ENCODE measurements around the gene TRAF7. TPM values are rescaled to one million over a fixed set of nuclear protein-coding genes. Genes with fewer than 3 reads are reported as not detected.

Gene TRAF7
- total RNA-seq, 1 experiment from 2014 or later: 44.9 TPM

DNA sequence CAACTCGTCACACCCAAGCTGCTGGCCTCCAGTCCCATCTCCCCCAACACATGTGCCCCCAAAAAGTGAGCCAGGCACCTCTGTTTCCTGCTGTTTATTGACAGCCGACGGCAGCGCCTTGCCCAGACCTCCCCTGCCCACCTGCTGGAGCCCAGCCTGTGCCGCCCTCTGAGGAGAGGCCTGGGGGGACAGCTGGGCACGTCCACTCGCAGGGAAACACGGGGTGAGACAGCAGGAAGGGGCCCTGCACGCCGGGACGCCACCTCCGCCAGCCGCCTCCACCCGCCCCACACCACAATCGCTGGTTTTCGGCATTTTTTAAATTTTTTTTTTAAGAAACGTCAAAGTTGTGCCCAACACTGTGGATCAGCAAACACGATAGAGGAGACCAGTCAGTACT lies 21.5 kb downstream of the TRAF7 start:
- CTCF ChIA-PET: no interaction called here
- Histone ChIP-seq H3K4me3 (ENCODE audit: low read length) (no peak overlapping the region), H3K9me3 (ENCODE audit: low read length) (no peaks in the 10 kb centered on the region), H3K36me3 (ENCODE audit: low read depth, low read length) (no peaks in the 10 kb centered on the region), H3K9ac (ENCODE audit: low read length) (no peak overlapping the region), H3K9me2 (replicated peaks; ENCODE audit: low read length) (no peaks in the 10 kb centered on the region), H2AFZ (ENCODE audit: low read length) (no peak overlapping the region), H3K27ac (ENCODE audit: low read length) (no peak overlapping the region), H3F3A (ENCODE audit: low read length, unreplicated experiment) (no peaks in the 10 kb centered on the region), H3K4me2 (ENCODE audit: low read length) (no peak overlapping the region), H4K20me1 (ENCODE audit: low read length) (no peaks in the 10 kb centered on the region), H3K27me3 (ENCODE audit: low read length) (no peaks in the 10 kb centered on the region), H3K4me1 (ENCODE audit: insufficient read depth, low read length) (no peaks in the 10 kb centered on the region), H3K79me2 (ENCODE audit: low read length) (no peaks in the 10 kb centered on the region)
- no peak for DNase-seq
- intact Hi-C loops (cut with micrococcal nuclease): no loop called here
- POLR2A ChIA-PET (ENCODE audit: unreplicated experiment): no interaction called here
- TF ChIP-seq EZH2phosphoT487 (IDR thresholded peaks at IDR 0.05; ENCODE audit: borderline replicate concordance, low read length) (no peak), EZH2 (IDR thresholded peaks at IDR 0.05; ENCODE audit: low read length, unreplicated experiment) (no peak)
- TF ChIP-seq, protein P1, sequence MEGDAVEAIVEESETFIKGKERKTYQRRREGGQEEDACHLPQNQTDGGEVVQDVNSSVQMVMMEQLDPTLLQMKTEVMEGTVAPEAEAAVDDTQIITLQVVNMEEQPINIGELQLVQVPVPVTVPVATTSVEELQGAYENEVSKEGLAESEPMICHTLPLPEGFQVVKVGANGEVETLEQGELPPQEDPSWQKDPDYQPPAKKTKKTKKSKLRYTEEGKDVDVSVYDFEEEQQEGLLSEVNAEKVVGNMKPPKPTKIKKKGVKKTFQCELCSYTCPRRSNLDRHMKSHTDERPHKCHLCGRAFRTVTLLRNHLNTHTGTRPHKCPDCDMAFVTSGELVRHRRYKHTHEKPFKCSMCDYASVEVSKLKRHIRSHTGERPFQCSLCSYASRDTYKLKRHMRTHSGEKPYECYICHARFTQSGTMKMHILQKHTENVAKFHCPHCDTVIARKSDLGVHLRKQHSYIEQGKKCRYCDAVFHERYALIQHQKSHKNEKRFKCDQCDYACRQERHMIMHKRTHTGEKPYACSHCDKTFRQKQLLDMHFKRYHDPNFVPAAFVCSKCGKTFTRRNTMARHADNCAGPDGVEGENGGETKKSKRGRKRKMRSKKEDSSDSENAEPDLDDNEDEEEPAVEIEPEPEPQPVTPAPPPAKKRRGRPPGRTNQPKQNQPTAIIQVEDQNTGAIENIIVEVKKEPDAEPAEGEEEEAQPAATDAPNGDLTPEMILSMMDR (conservative IDR thresholded peaks at IDR 0.05; ENCODE audit: low read depth, low read length): no peak
- ATAC-seq: no peak
- no TSS peak for BruUV-seq (replicated peaks)

DNA sequence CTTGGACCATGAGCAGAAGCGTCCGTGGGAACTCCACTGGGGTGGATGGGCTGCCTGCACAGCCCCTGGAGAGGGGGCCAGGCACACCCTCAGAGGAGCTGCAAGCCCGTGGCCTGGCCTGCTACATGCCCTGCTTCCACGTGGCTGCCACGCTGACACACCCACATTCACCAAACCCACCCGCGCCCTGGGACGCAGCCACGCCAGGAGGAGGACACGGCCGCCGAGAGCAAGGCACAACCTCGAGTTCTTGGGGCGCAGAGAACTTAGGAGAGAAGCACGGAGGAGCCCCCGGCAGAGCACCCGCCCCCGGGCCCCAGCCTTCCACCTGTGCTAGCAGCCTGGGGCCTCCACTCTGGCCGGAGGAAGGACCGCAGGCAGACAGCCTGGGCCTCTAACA lies 22.0 kb downstream of the TRAF7 start:
- ATAC-seq: no peak
- no peak overlapping the region for H3K9ac ChIP-seq (ENCODE audit: low read length)
- H3K9me3 ChIP-seq (ENCODE audit: low read length): no peaks in the 10 kb centered on the region
- H3F3A ChIP-seq (ENCODE audit: low read length, unreplicated experiment): no peaks in the 10 kb centered on the region
- TSS peak; percentile 71 for BruUV-seq (replicated peaks)
- no peak overlapping the region for H3K27ac ChIP-seq (ENCODE audit: low read length)
- CTCF ChIA-PET: no interaction called here
- H3K9me2 ChIP-seq (replicated peaks; ENCODE audit: low read length): no peaks in the 10 kb centered on the region
- POLR2A ChIA-PET (ENCODE audit: unreplicated experiment): no interaction called here
- no peaks in the 10 kb centered on the region for H4K20me1 ChIP-seq (ENCODE audit: low read length)
- TF ChIP-seq EZH2phosphoT487 (IDR thresholded peaks at IDR 0.05; ENCODE audit: borderline replicate concordance, low read length) (no peak), EZH2 (IDR thresholded peaks at IDR 0.05; ENCODE audit: low read length, unreplicated experiment) (no peak)
- TF ChIP-seq, protein P1 (conservative IDR thresholded peaks at IDR 0.05; ENCODE audit: low read depth, low read length): no peak
- no peak overlapping the region for H3K4me3 ChIP-seq (ENCODE audit: low read length)
- H3K79me2 ChIP-seq (ENCODE audit: low read length): no peaks in the 10 kb centered on the region
- H2AFZ ChIP-seq (ENCODE audit: low read length): no peak overlapping the region
- H3K4me2 ChIP-seq (ENCODE audit: low read length): no peak overlapping the region
- intact Hi-C loops (cut with micrococcal nuclease): no loop called here
- DNase-seq: no peak
- no peaks in the 10 kb centered on the region for H3K27me3 ChIP-seq (ENCODE audit: low read length)
- no peaks in the 10 kb centered on the region for H3K4me1 ChIP-seq (ENCODE audit: insufficient read depth, low read length)
- no peaks in the 10 kb centered on the region for H3K36me3 ChIP-seq (ENCODE audit: low read depth, low read length)

DNA sequence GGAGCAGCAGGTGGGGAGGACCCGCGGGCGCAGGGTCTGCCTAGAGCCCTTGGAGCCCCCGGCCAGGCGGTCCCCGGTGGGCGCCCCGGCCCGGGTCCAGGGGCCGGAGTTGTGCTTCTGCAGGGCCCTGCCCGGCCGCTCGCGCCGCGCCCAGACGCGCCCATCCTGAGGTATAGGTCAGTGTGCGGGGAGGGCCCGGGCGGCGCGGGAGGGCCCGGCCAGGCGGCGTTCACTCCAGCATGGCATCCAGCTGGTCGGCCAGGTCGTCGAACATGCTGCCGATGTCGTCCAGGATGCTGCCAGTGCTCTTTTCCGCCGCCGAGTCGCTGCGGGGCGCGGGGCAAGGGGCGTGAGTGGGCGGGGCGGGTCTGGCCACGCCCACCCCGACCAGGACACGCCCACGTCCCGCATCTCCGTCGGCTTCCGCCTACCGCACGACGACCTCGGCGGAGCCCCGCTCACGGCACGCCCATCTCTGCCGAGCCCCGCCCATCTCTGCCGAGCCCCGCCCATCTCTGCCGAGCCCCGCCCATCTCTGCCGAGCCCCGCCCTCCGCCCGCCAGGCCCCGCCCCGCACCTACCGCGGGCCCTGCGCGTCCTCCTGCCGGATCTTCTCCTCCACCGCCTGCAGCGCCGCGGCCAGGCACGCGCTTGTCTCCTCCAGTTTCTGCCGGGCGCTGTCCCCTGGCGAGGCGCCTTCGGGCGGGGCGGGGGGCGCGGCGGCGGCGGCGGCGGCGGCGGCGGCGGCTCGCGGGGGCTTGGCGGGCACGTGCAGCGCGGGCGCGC lies 22.9 kb downstream of the TRAF7 start:
- DNase-seq: no peak
- H2AFZ ChIP-seq (ENCODE audit: low read length): no peak overlapping the region
- TF ChIP-seq, protein P1 (conservative IDR thresholded peaks at IDR 0.05; ENCODE audit: low read depth, low read length): no peak
- TF ChIP-seq EZH2phosphoT487 (IDR thresholded peaks at IDR 0.05; ENCODE audit: borderline replicate concordance, low read length): no peak
- TF ChIP-seq EZH2 (IDR thresholded peaks at IDR 0.05; ENCODE audit: low read length, unreplicated experiment): no peak
- ChIA-PET CTCF (no interaction called here), POLR2A (ENCODE audit: unreplicated experiment) (no interaction called here)
- H3K4me1 ChIP-seq (ENCODE audit: insufficient read depth, low read length): no peaks in the 10 kb centered on the region
- no peaks in the 10 kb centered on the region for H3K36me3 ChIP-seq (ENCODE audit: low read depth, low read length)
- no peak overlapping the region for H3K9ac ChIP-seq (ENCODE audit: low read length)
- H3K27me3 ChIP-seq (ENCODE audit: low read length): no peaks in the 10 kb centered on the region
- H3K9me2 ChIP-seq (replicated peaks; ENCODE audit: low read length): no peaks in the 10 kb centered on the region
- no peak overlapping the region for H3K4me3 ChIP-seq (ENCODE audit: low read length)
- intact Hi-C loops (cut with micrococcal nuclease): no loop called here
- ATAC-seq: no peak
- BruUV-seq (replicated peaks): no TSS peak
- no peak overlapping the region for H3K27ac ChIP-seq (ENCODE audit: low read length)
- H3F3A ChIP-seq (ENCODE audit: low read length, unreplicated experiment): no peaks in the 10 kb centered on the region
- H3K79me2 ChIP-seq (ENCODE audit: low read length): no peaks in the 10 kb centered on the region
- no peak overlapping the region for H3K4me2 ChIP-seq (ENCODE audit: low read length)
- no peaks in the 10 kb centered on the region for H4K20me1 ChIP-seq (ENCODE audit: low read length)
- no peaks in the 10 kb centered on the region for H3K9me3 ChIP-seq (ENCODE audit: low read length)

Measured in PC-3 (cell line).